C1 segment of cervical spinal cord (tissue), 14 donors: ENCODE data around the gene RIOK3.
"Not testable (repeated sequence)": the region's sequence is repeated elsewhere in the genome, so short reads cannot be mapped to it uniquely, and the experiment has no call there.

Experiments
- DNase-seq, 14 donors: peaks; one replicate each; lab custom pipeline; 2025; lab: John Stamatoyannopoulos, UW

RIOK3 gene

GRCh38 chr18:23452728-23453679 lies at the start of gene RIOK3:
Gene RIOK3, plus strand, starts transcription at chr18:23453287. Its CDS starts 153 bp downstream, at chr18:23453440.
- DNase-seq = peak; percentile 44 to 99 (median 96)

DNA sequence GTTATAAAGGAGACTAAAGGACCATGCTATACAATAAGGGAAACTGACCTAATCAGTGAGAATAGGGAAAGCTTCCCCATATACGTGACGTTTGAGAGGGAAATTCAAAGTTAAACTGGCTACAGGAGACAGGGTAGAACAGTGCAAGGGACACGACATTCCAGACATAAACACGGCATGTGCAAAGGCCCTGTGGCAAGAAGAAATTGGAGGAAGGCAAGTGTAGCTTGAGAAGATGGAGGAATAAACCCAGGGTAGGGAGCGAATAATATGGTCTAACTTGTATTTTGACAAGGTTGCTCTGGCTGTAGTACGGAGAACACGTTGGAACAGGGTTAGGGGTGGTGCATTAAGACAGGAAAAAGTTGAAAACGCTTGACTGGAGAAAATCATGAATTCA lies 49.8 kb upstream of the RIOK3 start:
- DNase-seq = no peak

DNA sequence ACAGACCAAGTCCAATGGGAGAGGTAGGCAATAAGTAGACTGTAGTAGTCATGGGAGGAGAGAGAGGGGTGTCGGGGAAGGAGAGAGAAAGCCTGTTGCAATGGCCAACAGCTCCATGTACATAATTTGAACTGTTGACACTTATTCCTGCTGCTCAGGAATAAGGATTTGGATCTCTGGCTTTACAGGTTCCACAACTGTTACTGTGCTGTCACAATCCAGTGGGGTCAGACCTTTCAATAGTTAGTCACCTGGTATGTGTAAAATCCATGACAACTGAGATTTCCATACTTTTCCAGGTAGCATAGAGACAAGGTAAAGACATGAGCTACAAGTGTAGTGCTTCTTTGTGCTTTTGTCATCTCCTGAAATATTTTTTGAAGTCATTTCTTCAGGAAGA lies 47.5 kb upstream of the RIOK3 start:
- no peak for DNase-seq

DNA sequence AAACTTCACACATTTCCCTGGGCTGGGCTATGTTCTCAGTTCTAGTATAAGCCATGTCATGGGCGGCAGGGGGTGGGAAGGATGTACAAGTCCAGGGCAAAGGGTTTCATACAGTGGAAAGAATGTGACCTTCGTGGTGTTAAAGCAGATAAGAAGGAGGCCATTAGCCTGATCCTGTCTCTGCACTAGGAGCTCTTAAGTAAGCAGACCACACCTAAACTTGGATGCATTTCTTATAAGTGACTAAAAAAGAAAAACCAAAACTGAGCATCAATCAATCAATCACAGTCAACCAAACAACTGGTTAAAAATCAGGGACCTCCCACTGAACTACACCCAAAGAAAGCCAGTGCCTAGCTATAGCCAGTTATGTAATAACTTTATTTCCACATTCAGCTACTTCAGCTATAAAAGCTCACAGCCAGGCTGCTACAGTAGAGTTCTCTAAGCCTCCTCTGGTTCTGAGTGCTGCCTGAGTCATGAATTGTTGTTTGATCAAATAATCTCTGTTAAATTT lies 46.8 kb upstream of the RIOK3 start:
- DNase-seq = no peak

GRCh38 chr18:23412351-23412964 lies 40.6 kb upstream of the RIOK3 start:
- no peak for DNase-seq

GRCh38 chr18:23415515-23415914 lies 37.6 kb upstream of the RIOK3 start:
- DNase-seq = no peak

DNA sequence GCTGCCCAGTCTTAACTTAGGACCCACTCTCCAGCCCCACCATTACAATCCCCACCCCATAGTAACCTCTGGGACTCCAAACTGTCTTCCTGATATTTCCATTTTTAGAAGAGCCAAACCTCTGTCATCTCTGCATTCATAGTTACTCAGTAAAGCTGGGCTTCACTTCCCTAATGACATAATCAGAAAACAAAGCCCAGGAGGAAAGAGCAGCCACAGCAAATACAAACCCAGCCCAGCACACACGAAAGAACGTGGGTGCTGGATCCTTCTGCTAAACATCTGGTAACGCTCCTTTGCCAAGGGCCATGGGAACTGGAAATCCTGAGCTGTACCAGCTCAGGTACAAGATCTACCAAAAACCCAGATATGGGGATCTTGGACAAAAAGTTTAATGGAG lies 36.8 kb upstream of the RIOK3 start:
- DNase-seq = no peak

DNA sequence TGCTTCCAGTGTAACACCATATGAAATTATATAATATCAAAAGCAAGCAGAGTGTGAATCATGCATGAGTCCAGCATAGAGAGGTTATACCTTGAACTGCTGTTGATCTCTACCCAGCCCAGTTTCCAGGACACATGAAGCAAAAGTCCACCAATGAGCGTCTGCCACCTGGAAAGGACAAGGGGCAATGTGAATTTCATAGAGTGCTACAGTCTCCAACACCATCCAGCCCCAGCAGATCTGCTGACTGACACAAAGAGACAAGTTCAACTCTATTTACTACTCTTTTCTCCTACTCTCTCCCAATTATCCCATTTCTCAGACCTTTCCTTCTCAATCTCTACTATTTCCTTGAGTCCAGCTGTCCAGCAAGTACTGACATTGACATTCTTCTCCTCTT lies 31.8 kb upstream of the RIOK3 start:
- no peak for DNase-seq

DNA sequence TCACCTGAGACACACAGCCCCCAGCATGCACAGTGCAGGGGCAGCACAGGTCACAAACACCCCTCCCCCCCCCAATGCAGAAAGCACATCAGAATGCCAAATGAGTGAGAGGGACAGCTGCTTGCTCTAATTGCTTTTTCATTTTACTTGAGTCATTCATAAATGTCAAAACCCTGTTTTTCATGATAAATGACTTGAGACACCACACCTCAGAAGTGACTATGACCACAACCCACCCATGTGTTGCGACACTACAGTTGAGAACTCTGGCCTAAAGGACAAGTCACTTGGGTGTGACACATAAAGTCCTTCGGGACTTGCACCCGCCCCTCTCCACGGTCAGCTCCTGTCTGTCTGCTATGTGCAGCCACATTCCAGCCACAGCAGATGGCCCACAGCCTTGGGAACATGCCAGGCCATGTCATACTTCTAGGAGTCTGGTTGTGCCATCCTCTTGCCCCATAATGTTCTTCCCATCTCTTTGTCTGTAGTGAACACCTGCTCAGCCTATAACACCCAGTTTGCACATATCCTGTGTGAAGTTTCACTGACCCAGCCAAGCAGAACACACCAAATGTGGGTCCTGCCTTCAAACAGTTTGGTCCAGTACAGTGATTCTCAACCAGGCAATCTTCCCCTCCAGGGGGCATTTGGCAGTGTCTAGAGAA lies 30.2 kb upstream of the RIOK3 start:
- peak in 1 of 14 donors; percentile 1 for DNase-seq

DNA sequence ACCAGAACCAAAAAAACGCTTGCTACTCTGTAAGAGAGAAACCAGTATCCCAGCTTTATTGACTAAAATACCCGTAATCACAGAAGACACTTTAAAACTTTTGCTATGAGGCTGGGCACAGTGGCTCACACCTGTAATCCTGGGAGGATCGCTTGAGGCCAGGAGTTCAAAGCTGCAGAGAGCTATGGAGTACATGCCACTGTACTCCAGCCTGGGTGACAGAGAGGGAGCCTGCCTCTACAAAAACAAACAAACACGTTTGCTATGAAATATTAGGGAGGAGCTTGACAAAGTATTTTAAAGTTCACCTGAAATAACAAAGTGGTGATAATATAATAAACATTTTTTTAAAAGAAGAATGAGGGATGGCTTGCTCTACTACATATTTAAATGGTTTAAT lies 28.5 kb upstream of the RIOK3 start:
- no peak for DNase-seq

DNA sequence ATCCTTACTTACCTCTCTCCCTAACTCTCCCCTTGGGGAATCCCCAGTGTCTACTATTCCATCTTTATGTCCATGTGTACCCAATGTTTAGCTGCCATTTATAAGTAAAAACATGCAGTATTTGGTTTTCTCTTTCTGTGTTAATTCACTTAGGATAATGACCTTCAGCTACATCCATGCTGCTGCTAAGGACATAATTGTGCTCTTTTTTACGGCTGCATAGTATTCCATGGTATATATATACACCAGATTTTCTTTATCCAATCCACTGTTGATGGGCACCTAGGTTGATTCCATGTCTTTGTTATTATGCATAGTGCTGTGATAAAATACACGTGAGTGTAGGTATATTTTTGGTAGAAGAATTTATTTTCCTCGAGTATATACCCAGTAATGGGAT lies 24.3 kb upstream of the RIOK3 start:
- no peak for DNase-seq

DNA sequence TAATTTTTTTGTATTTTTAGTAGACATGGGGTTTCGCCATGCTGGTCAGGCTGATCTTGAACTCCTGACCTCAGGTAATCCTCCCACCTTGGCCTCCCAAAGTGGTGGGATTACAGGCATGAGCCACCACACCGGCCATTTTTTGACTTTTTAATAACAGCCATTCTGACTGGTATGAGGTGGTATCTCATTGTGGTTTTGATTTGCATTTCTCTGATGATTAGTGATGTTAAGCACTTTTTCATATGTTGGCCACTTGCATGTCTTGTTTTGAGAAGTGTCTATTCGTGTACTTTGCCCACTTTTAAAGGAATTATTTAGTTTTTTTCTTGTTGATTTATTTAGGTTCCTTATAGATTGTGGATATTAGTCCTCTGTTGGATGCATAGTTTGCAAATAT lies 23.5 kb upstream of the RIOK3 start:
- not testable (repeated sequence) for DNase-seq

DNA sequence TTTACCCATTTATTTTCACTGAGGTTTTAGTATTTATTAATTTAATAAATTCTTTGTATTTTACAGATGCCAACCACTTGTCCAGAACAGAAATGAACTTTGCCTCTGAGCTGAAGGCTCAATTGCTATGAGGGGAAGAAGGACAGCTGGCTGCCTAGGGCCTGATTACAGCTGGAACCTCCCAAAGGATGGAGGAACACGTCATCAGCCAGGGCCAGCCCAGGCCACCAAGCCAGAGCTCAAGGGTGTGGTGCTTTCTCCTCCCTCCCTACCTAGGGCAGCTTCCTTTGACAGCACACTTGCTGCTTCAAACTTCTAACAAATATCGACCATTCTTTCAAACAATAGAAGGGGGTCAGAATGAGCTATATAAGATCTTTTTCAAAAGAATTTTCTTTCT lies 19.7 kb upstream of the RIOK3 start:
- no peak for DNase-seq

GRCh38 chr18:23437357-23438045 lies 15.6 kb upstream of the RIOK3 start:
- peak in 13 of 14 donors; percentile 12 to 83 (median 65) for DNase-seq

DNA sequence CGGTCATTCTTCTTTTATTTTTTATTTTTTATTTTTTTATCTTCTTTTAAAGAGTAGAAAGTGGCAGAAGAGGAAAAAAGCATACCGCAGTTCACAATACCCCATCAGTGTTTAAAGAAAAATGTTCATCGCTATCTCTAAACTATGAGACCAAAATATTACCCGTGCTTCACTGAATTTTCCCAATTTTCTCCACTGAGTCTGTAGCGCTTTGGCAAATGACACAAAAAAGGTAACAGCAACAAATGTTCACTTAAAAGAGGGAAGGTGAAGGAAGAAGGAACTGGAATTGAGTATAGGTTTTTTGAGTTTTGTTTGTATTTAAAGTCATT lies 15.1 kb upstream of the RIOK3 start:
- peak in 1 of 14 donors; percentile 32 for DNase-seq

GRCh38 chr18:23438608-23439366 lies 14.3 kb upstream of the RIOK3 start:
- DNase-seq = no peak

DNA sequence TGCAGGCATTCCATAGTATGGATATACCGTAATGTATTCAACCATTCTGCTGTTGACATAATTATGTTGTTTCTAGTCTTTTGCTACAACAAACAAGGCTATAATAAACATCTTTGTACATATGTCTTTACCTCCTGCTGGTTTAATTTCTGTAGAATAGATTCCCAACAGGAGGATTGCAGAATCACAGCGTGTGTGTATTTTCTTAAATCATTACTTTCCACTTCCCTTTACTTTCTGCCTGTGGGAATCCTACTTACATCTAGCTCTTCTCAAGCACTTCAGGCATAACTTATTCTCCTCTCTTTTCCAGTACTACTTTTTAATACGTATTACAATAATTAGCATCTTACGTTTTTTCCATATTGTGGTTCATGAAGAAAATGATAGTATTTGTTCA lies 13.0 kb upstream of the RIOK3 start:
- no peak for DNase-seq

GRCh38 chr18:23442958-23443357 lies 10.1 kb upstream of the RIOK3 start:
- no peak for DNase-seq

DNA sequence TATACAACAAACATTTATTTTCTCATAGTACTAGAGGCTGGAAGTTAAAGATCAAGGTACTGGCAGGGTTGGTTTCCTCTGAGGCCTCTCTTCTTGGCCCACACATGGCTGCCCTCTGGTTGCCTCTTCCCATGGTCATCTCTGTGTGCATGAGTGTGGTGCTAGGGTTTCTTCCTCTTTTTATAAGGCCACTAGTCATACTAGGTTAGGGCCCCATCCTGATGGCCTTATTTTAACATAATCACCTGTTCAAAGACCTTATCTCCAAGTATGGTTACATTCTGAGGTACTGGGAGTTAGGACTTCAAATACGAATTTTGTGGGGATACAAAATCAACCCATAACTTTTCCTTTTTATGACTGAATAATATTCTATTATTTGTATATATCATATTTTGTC lies 4.8 kb upstream of the RIOK3 start:
- DNase-seq = no peak

DNA sequence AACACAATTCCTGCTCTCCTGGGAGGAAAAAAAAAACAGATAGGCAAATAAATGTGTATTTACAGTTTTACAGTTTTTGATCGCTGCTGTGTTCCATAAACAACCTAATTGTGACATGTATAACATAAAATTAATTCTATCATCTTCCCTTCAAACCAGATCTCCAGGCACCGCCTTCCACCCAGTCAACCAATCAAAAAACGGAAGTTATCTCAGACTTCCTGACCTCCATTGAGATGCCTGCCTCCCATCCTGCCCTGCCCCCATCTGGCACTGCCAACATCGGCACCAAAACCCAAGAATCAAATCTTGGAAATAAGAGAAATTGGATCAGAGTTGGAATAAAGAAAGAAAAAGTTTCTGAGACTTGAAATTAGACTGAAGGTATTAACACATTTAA lies 3.1 kb upstream of the RIOK3 start:
- no peak for DNase-seq

DNA sequence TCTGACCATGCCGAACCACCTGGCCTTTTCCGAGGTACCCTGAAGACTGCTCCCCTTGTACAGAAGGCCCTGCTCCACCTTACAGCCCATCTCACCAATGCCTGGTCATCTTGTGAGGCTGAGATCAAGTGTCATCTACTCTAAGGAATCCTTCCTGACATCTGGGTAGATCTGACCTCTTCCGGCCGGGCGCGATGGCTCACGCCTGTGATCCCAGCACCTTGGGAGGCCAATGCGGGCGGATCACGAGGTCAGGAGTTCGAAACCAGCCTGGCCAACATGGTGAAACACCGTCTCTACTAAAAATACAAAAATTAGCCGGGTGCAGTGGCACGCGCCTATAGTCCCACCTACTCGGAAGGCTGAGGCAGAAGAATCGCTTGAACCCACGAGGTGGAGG lies 2.1 kb upstream of the RIOK3 start:
- no peak for DNase-seq
